DND-41 (cell line): ENCODE data around the gene VPREB3.

Experiments
- ATAC-seq: fragments of 200-7000 bp; cut with Tn5 transposase; 3 replicates; pipeline ENCODE4 v1.9.1; 2021; ENCODE audit warnings: low read depth; ENCODE audit not compliant: insufficient read depth
- DNase-seq: peaks from one replicate; pipeline ENCODE4 v3.0.0-alpha.2; 2020
- H2AFZ ChIP-seq: 2 replicates; pipeline ENCODE4 v1.6.0; 2012; ENCODE audit warnings: low read depth, low read length
- H3K27ac ChIP-seq: 2 replicates; pipeline ENCODE4 v1.5.1; 2012; ENCODE audit warnings: low read length, inconsistent platforms
- H3K27me3 ChIP-seq: fragments of 200-600 bp; sonication (generic); 2 replicates; pipeline ENCODE4 v1.6.0; 2012; ENCODE audit warnings: low read length, mild to moderate bottlenecking, inconsistent platforms; ENCODE audit not compliant: insufficient read depth, poor library complexity
- H3K36me3 ChIP-seq: 2 replicates; pipeline ENCODE4 v1.5.1; 2012; ENCODE audit warnings: low read length, inconsistent platforms; ENCODE audit not compliant: insufficient read depth
- H3K4me1 ChIP-seq: 2 replicates; pipeline ENCODE4 v1.5.1; 2012; ENCODE audit warnings: mild to moderate bottlenecking, low read length; ENCODE audit not compliant: insufficient read depth
- H3K4me2 ChIP-seq: 2 replicates; pipeline ENCODE4 v1.6.0; 2012; ENCODE audit warnings: mild to moderate bottlenecking, moderate library complexity, low read length, inconsistent platforms; ENCODE audit not compliant: insufficient read depth
- H3K4me3 ChIP-seq, 2 experiments: fragments of 200-600 bp in 1 of 2; shearing (Covaris generic) in 1 of 2; 2 replicates each; pipeline ENCODE4 v1.5.1; 2012 to 2016; ENCODE audit warnings: inconsistent platforms in 2 of 2, low read length in 2 of 2, mild to moderate bottlenecking in 2 of 2, low read depth in 1 of 2, moderate library complexity in 1 of 2
- H3K79me2 ChIP-seq: 2 replicates; pipeline ENCODE4 v1.6.0; 2012; ENCODE audit warnings: low read length, inconsistent platforms; ENCODE audit not compliant: insufficient read depth
- H3K9ac ChIP-seq: 2 replicates; pipeline ENCODE4 v1.6.0; 2012; ENCODE audit warnings: low read depth, mild to moderate bottlenecking, inconsistent platforms, low read length, moderate library complexity
- H3K9me3 ChIP-seq: 2 replicates; pipeline ENCODE4 v1.5.1; 2012; ENCODE audit warnings: low read length, moderate library complexity, mild to moderate bottlenecking, inconsistent platforms; ENCODE audit not compliant: insufficient read depth, severe bottlenecking
- H4K20me1 ChIP-seq: 2 replicates; pipeline ENCODE4 v1.6.0; 2012; ENCODE audit warnings: low read length; ENCODE audit not compliant: insufficient read depth
- CTCF ChIP-seq: IDR thresholded peaks from 2 replicates; pipeline ENCODE4 v1.5.1; 2012; ENCODE audit warnings: borderline replicate concordance, low read length, moderate library complexity, mild to moderate bottlenecking; ENCODE audit not compliant: poor library complexity, severe bottlenecking; ENCODE audit errors: extremely low read depth
- EZH2 ChIP-seq: IDR thresholded peaks from 3 replicates; pipeline ENCODE4 v1.6.1; 2012; ENCODE audit warnings: borderline replicate concordance, low read depth, mild to moderate bottlenecking, moderate library complexity, low read length, inconsistent platforms; ENCODE audit not compliant: severe bottlenecking

The VPREB3 gene

DNA sequence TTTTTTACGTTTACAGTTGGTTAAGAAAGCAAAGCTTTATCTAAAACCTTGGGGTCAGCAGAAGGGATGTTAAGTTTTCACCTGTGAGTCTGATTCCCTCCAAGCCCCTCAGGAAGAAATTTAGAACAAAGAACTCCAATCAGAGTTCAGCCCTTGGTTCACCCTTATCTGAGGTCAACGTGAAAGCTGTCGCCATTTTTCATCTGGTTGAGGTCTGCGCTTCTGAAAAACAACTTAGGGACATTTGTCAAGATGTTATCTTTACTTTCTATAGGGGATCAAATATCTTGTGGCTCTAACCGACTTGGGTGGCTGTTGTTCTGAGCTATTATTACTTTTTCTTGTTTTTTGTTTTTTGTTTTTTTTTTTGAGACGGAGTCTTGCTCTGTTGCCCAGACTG lies 33.4 kb downstream of the VPREB3 start:
- no peak for ATAC-seq
- Histone ChIP-seq H3K4me2 (no peak overlapping the region), H3K9me3 (no peaks in the 10 kb centered on the region), H2AFZ (no peak overlapping the region), H3K27ac (no peak overlapping the region), H4K20me1 (0 out of 2 replicates have a peak, but pooled peaks cover 2% of the 10 kb centered on the region), H3K27me3 (no peaks in the 10 kb centered on the region), H3K4me1 (peaks cover 13% of the 10 kb centered on the region), H3K36me3 (peaks cover 2% of the 10 kb centered on the region), H3K9ac (no peak overlapping the region), H3K79me2 (peaks cover 13% of the 10 kb centered on the region), H3K4me3 (no peak overlapping the region)
- DNase-seq, result no peak
- no peak for TF ChIP-seq CTCF
- TF ChIP-seq EZH2, result no peak

DNA sequence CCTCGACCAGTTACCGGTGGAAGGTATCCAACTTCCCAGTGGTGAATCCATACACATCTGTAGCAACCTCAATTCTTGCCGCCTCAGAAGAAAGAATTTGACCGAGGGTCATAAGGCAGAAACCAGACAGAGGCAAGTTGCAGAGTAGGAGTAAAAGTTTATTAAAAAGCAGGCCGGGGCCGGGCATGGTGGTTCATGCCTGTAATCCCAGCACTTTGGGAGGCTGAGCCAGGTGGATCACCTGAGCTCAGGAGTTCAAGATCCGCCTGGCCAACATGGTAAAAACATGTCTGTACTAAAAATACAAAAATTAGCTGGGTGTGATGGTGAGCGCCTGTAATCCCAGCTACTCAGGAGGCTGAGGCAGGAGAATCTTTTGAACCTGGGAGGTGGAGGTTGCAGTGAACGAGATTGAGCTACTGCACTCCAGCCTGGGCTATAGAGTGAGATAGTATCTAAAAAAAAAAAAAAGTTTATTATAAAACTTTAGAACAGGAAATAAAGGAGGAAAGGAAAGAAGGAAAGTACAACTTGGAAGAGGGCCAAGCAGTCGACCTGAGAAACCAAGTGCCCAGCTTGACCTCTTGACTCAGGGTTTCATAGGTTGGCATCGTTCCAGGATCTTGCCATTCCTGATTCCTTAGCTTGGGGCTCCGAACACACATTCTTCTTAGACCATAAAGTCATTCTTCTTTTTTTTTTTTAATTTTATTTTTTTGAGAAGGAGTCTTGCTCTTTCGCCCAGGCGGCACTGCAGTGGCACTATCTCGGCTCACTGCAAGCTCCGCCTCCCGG lies 35.7 kb downstream of the VPREB3 start:
- H3K4me3 ChIP-seq, result no peak overlapping the region
- TF ChIP-seq EZH2 (no peak), CTCF (no peak)
- H3K9ac ChIP-seq, result no peak overlapping the region
- no peak for DNase-seq
- H3K27me3 ChIP-seq, result no peaks in the 10 kb centered on the region
- H3K79me2 ChIP-seq, result peaks cover 30% of the 10 kb centered on the region
- no peak overlapping the region for H3K27ac ChIP-seq
- peaks cover 22% of the 10 kb centered on the region for H3K36me3 ChIP-seq
- no peaks in the 10 kb centered on the region for H3K9me3 ChIP-seq
- ATAC-seq, result no peak
- H2AFZ ChIP-seq, result no peak overlapping the region
- peaks cover 22% of the 10 kb centered on the region for H3K4me1 ChIP-seq
- peaks cover 17% of the 10 kb centered on the region for H4K20me1 ChIP-seq
- H3K4me2 ChIP-seq, result no peak overlapping the region

DNA sequence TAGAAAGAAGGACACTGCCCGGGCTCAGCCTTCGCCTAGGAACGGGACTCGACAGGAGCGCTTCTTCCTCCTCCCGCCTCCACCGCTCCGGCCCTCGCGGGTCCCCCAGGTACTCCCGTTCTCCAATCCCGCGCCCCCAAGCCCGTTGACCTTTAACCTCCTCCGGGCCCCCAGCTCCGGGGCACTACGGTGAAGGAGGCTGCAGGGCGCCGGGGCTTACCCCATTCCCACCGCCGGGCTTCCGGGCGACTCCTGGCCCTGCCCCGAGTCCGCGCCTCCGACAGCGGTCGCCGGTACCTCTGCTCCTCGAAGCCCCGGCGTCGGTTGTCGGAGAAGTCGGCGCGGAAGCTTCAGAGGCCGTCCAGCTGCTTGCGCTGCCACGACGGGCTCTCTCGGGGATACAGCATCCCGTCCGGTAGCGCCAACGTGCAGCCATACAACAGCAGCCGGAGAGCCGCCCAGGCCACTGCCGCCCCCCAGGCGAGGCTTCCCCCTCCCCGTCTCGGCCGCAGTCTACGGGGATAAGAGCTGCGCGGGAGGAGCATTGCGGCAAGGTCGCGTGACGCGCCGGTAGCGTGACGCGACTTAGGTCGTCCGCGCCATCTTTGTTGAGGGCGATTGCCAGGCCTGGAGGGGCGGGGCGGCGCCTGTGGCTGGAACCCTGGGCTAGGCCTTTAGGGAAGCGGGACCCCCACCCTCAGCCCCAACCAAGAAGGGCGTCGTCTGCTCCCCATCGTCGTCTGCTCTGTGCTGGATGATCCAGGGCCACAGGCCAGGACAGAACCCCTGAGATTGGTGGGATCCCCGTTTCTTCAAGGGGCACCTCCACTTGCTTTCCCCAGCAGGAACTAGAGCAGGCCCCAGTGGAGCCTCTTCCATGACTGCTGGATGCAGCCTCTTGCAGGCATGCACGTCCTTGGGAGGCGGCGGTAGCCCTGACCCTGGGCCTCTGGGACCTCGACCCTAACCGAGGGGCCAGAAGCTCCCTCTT lies 37.1 kb downstream of the VPREB3 start:
- H3K4me1 ChIP-seq, result peaks cover 22% of the 10 kb centered on the region
- H3K27me3 ChIP-seq, result no peaks in the 10 kb centered on the region
- peak overlapping the region; percentile 91 for H3K27ac ChIP-seq
- peaks cover 32% of the 10 kb centered on the region for H3K79me2 ChIP-seq
- DNase-seq (peak; percentile 91), ATAC-seq (peak; percentile 91)
- H2AFZ ChIP-seq, result peak overlapping the region; percentile 100
- no peaks in the 10 kb centered on the region for H3K9me3 ChIP-seq
- no peak for TF ChIP-seq EZH2
- peak; percentile 4 for TF ChIP-seq CTCF
- H3K4me2 ChIP-seq, result peak overlapping the region; percentile 89
- peaks cover 32% of the 10 kb centered on the region for H3K36me3 ChIP-seq
- peaks cover 17% of the 10 kb centered on the region for H4K20me1 ChIP-seq
- peak overlapping the region; percentile 72 to 92 for H3K4me3 ChIP-seq
- peak overlapping the region; percentile 93 for H3K9ac ChIP-seq
